PC-3 (cell line): ENCODE results near the gene SPDEF. TPM values are rescaled to one million over a fixed set of nuclear protein-coding genes. Genes with fewer than 3 reads are reported as not detected.
A peak's percentile ranks its signal among the peaks of the same experiment; 100 is the strongest.

Experiments
- ATAC-seq: fragments of 200-7000 bp; cut with Tn5 transposase; 2 replicates; pipeline ENCODE4 v1.9.1; 2020; ENCODE audit warnings: mild to moderate bottlenecking, moderate library complexity
- BruUV-seq: library from RNA; stranded (reverse); fragments of 400-500 nt; replicated peaks from 2 replicates; lab custom pipeline; 2021; lab: Mats Ljungman, UMichigan
- CTCF ChIA-PET: fragments of 300-600 bp; sonication (Branson Sonifier 250); formaldehyde crosslinking; loops from one replicate; lab custom pipeline; 2022; ENCODE audit warnings: antibody characterized with exemption; lab: Charles Lee
- POLR2A ChIA-PET: fragments of 300-600 bp; sonication (Branson Sonifier 250); formaldehyde crosslinking; loops from one replicate; lab custom pipeline; 2022; ENCODE audit warnings: antibody characterized with exemption; ENCODE audit not compliant: unreplicated experiment; lab: Charles Lee
- DNase-seq: peaks from one replicate; pipeline ENCODE4 v3.0.0-alpha.2; 2015
- H2AFZ ChIP-seq: fragments of 300-600 bp; sonication (generic); 2 replicates; pipeline ENCODE4 v1.6.0; 2016; ENCODE audit warnings: antibody characterized with exemption, low read length
- H3F3A ChIP-seq: fragments of 300-600 bp; sonication (generic); one replicate; pipeline ENCODE4 v1.6.0; 2017; ENCODE audit warnings: antibody characterized with exemption, low read length, control low read depth, mild to moderate bottlenecking; ENCODE audit not compliant: unreplicated experiment
- H3K27ac ChIP-seq: fragments of 300-600 bp; sonication (generic); 2 replicates; pipeline ENCODE4 v1.5.1; 2016; ENCODE audit warnings: mild to moderate bottlenecking, low read length
- H3K27me3 ChIP-seq: fragments of 300-600 bp; sonication (generic); 2 replicates; pipeline ENCODE4 v1.6.1; 2016; ENCODE audit warnings: low read length, mixed read lengths
- H3K36me3 ChIP-seq: fragments of 300-600 bp; sonication (generic); 2 replicates; pipeline ENCODE4 v1.6.1; 2016; ENCODE audit warnings: low read depth, mixed run types, low read length, mixed read lengths
- H3K4me1 ChIP-seq: fragments of 300-600 bp; sonication (generic); 2 replicates; pipeline ENCODE4 v1.5.1; 2016; ENCODE audit warnings: low read length; ENCODE audit not compliant: insufficient read depth
- H3K4me2 ChIP-seq: fragments of 300-600 bp; sonication (generic); 2 replicates; pipeline ENCODE4 v1.6.0; 2016; ENCODE audit warnings: low read length
- H3K4me3 ChIP-seq: fragments of 300-600 bp; sonication (generic); 2 replicates; pipeline ENCODE4 v1.5.1; 2016; ENCODE audit warnings: mild to moderate bottlenecking, low read length, mixed read lengths
- H3K79me2 ChIP-seq: fragments of 300-600 bp; sonication (generic); 2 replicates; pipeline ENCODE4 v1.6.1; 2017; ENCODE audit warnings: low read length, mixed read lengths
- H3K9ac ChIP-seq: fragments of 300-600 bp; sonication (generic); 2 replicates; pipeline ENCODE4 v1.6.0; 2016; ENCODE audit warnings: mild to moderate bottlenecking, low read length
- H3K9me2 ChIP-seq: fragments of 300-600 bp; sonication (generic); replicated peaks from 2 replicates; pipeline ENCODE4 v1.6.1; 2016; ENCODE audit warnings: mixed run types, low read length, mixed read lengths
- H3K9me3 ChIP-seq: fragments of 300-600 bp; sonication (generic); 2 replicates; pipeline ENCODE4 v1.6.1; 2016; ENCODE audit warnings: low read length, mixed read lengths
- H4K20me1 ChIP-seq: fragments of 300-600 bp; sonication (generic); 2 replicates; pipeline ENCODE4 v1.6.1; 2016; ENCODE audit warnings: low read length, mixed read lengths
- CTCF ChIP-seq: fragments of 300-600 bp; sonication (generic); conservative IDR thresholded peaks from 2 replicates; pipeline ENCODE4 v1.5.1; 2017; ENCODE audit warnings: antibody characterized with exemption, low read depth, mild to moderate bottlenecking, low read length
- EZH2 ChIP-seq: fragments of 300-600 bp; sonication (generic); IDR thresholded peaks from one replicate; pipeline ENCODE4 v1.6.1; 2017; ENCODE audit warnings: antibody characterized with exemption, mild to moderate bottlenecking, low read length; ENCODE audit not compliant: unreplicated experiment
- EZH2phosphoT487 ChIP-seq: fragments of 300-600 bp; sonication (generic); IDR thresholded peaks from 2 replicates; pipeline ENCODE4 v1.6.1; 2018; ENCODE audit warnings: mild to moderate bottlenecking, antibody characterized with exemption, low read length, borderline replicate concordance
- intact Hi-C: fragments of 100-400 bp; cut with micrococcal nuclease; formaldehyde crosslinking; loops from 2 replicates; pipeline ENCODE4 v1.9.0; 2023
- total RNA-seq: library from RNA; depleted of rRNA; stranded (reverse); fragments of >200 nt; gene quantifications from 2 replicates; pipeline ENCODE4 v1.2.3, GENCODE V29; 2014

The SPDEF gene
- total RNA-seq, 1 experiment from 2014 or later = 190 TPM

- H3K4me2 ChIP-seq = no peak overlapping the region
- ChIA-PET POLR2A (no interaction called here), CTCF (no interaction called here)
- H3K79me2 ChIP-seq = no peaks in the 10 kb centered on the region
- H3K4me3 ChIP-seq = no peak overlapping the region
- BruUV-seq = no TSS peak
- H2AFZ ChIP-seq = no peak overlapping the region
- no peak overlapping the region for H3K27ac ChIP-seq
- H3K27me3 ChIP-seq = no peaks in the 10 kb centered on the region
- no peaks in the 10 kb centered on the region for H3K4me1 ChIP-seq
- H3K9ac ChIP-seq = no peak overlapping the region
- TF ChIP-seq CTCF = no peak
- no peak for TF ChIP-seq EZH2
- TF ChIP-seq EZH2phosphoT487 = no peak
- H3K9me2 ChIP-seq = no peaks in the 10 kb centered on the region
- intact Hi-C loops = no loop called here
- no peaks in the 10 kb centered on the region for H4K20me1 ChIP-seq
- H3K36me3 ChIP-seq = no peaks in the 10 kb centered on the region
- no peak for DNase-seq
- no peak for ATAC-seq
- H3K9me3 ChIP-seq = no peaks in the 10 kb centered on the region
- no peaks in the 10 kb centered on the region for H3F3A ChIP-seq
These were observed 12.4 kb upstream of the SPDEF start for GRCh38 chr6:34568341-34569201.

- no peak for ATAC-seq
- no peaks in the 10 kb centered on the region for H3K9me2 ChIP-seq
- no TSS peak for BruUV-seq
- H3K9ac ChIP-seq = no peak overlapping the region
- H3K27ac ChIP-seq = no peak overlapping the region
- H3K4me2 ChIP-seq = no peak overlapping the region
- H3K4me1 ChIP-seq = no peaks in the 10 kb centered on the region
- TF ChIP-seq EZH2 (no peak), CTCF (no peak), EZH2phosphoT487 (no peak)
- no peak for DNase-seq
- intact Hi-C loops = no loop called here
- H3K4me3 ChIP-seq = no peak overlapping the region
- H4K20me1 ChIP-seq = no peaks in the 10 kb centered on the region
- POLR2A ChIA-PET = no interaction called here
- no peaks in the 10 kb centered on the region for H3K27me3 ChIP-seq
- CTCF ChIA-PET = no interaction called here
- H3K9me3 ChIP-seq = no peaks in the 10 kb centered on the region
- H3K36me3 ChIP-seq = no peaks in the 10 kb centered on the region
- H3K79me2 ChIP-seq = no peaks in the 10 kb centered on the region
- H3F3A ChIP-seq = no peaks in the 10 kb centered on the region
- H2AFZ ChIP-seq = no peak overlapping the region
These were observed 10.9 kb upstream of the SPDEF start for GRCh38 chr6:34566830-34567546.

- H3K27ac ChIP-seq = no peak overlapping the region
- intact Hi-C loops = no loop called here
- H3K9ac ChIP-seq = no peak overlapping the region
- no peaks in the 10 kb centered on the region for H3K36me3 ChIP-seq
- no peak for TF ChIP-seq EZH2phosphoT487
- 0 out of 2 replicates have a peak, but pooled peaks have one; percentile 16 for TF ChIP-seq CTCF
- TF ChIP-seq EZH2 = no peak
- H2AFZ ChIP-seq = no peak overlapping the region
- H3K9me3 ChIP-seq = no peaks in the 10 kb centered on the region
- no peaks in the 10 kb centered on the region for H3K79me2 ChIP-seq
- DNase-seq (no peak), ATAC-seq (no peak)
- no peaks in the 10 kb centered on the region for H4K20me1 ChIP-seq
- ChIA-PET POLR2A (no interaction called here), CTCF (no interaction called here)
- no peaks in the 10 kb centered on the region for H3F3A ChIP-seq
- H3K9me2 ChIP-seq = no peaks in the 10 kb centered on the region
- no peak overlapping the region for H3K4me2 ChIP-seq
- no peak overlapping the region for H3K4me3 ChIP-seq
- H3K27me3 ChIP-seq = no peaks in the 10 kb centered on the region
- BruUV-seq = no TSS peak
- no peaks in the 10 kb centered on the region for H3K4me1 ChIP-seq
These were observed 9.6 kb upstream of the SPDEF start for GRCh38 chr6:34565722-34566137.
